GM21423 (cell line): ENCODE results near the gene EXOC3L2.
"Not testable (repeated sequence)": the region's sequence is repeated elsewhere in the genome, so short reads cannot be mapped to it uniquely, and the experiment has no call there.

Source experiments
- ATAC-seq: cut with Tn5 transposase; IDR thresholded peaks from one replicate; pipeline ENCODE4 v1.9.1; 2021; ENCODE audit warnings: mild to moderate bottlenecking, moderate library complexity; ENCODE audit not compliant: unreplicated experiment

EXOC3L2 gene

DNA sequence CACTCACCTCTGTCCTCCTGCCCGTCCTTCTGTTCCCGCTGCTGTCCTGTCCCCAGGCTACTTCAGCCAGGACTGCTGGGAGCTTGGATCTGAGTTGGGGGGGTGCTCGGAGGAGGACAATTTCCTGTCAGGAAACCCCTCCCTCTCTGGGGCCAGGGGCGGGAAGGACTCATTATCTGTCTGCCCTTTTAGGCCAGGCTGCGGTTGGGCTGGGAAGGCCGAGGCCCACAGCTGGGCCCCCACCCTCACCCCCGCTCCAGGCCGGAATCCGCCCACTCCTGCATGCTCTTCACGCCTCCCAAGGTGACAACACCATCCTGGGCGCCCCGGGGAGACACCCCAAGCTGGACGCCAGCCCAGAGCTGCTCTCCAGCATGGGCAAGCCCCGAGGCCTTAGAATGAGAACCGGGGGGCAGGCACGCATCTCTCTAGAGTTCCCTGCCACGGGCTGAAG lies at the start of gene EXOC3L2:
EXOC3L2 (minus strand) TSS at position 74 of the 454 bp plus-strand sequence. CDS start 6,362 bp downstream, outside the sequence.
- ATAC-seq, result no peak

DNA sequence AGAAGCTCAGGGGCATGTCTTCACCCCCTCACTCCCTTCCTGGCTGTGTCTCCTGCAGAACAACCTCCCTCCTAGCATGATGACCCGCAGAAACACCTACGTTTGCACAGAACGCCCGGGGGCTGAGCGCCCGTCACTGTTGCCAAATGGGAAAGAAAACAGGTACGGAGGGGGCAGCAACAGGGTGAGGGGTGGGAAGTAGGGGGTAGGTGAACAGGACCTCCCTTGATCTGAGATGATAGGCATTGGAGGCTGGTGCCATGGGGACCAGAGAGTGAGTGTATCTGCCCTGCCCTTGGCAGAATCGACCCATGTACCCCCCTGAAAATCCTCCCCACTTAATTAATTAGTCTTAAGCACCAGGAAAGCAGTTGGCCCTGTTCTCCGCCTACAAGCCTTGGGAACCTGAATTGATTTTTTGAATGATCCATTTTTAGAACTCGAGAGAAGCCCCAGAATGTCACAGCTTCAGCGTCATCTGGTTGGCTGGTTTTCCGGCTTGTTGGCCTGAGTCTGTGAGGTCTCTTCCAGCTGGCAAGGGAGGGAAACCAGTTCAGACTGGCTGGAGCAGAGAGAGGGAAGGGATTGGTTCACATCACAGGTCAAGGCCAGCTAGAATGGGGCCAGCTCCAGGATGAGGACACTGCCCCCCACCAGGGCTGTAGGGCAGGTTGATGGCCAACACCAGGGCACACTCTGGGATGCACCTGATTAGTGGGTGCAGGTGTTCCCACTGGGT lies 49.3 kb upstream of the EXOC3L2 start:
- no peak for ATAC-seq

DNA sequence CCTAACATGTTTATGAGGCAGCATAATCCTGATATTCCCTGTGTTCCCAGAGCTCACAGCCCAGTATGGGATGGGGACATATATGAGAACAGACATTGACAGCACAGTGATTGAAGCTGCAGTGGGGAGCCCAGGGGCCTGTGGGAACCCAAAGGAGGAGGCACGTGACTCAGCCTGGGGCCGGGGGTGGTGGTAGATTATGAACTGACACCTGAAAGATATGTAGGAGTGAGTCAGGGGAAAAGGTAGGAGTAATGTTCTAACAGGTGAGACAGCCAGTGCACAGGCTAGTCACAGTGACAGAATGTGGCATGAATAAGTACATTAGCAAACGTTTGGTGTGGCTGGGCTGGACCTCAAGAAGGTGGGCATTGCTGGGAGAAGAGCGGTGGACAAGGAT lies 48.5 kb upstream of the EXOC3L2 start:
- no peak for ATAC-seq

DNA sequence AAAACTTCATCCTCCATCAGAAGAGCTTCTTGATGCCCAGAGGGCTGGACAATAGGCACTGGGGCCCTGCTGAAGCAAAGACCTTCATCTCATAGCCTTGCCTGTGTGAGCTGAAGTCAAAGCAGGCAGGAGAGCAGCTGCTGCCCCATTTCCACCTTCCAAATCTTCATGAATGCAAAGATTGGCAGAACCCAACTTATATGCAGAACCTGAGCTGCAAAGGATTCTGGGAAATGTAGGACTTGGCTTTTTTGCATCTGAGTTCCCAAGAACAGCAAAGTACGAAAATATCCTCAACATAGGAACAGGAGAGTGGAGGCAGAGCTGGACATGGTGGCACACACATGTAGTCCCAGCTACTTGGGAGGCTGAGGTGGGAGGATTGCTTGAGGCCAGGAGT lies 46.6 kb upstream of the EXOC3L2 start:
- no peak for ATAC-seq

DNA sequence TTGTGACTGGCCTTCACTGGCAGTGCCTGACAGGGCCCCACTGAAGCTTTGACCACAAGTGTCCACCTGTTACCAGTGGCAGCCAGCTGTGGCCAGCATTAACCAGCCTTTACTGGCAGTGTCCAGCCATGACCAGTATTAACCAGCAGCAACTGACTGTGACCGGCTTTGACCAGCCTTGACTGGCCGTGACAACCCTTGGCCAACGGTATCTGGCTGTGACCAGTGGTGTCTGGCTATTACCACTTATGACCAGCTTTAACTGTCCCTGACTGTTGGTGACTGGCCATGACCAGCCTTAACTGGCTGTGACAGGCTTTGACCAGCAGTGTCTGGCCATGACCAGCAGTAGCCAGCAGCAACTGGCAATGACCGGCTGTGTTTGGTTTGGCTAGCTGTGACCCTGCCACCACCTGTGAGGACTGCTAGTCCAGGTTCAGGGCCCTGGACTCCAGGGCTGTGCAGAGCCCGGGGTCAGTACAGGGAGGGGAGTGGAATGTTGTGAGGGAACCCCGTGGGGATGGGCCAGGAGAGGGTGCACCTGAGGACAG lies 45.2 kb upstream of the EXOC3L2 start:
- no peak for ATAC-seq

DNA sequence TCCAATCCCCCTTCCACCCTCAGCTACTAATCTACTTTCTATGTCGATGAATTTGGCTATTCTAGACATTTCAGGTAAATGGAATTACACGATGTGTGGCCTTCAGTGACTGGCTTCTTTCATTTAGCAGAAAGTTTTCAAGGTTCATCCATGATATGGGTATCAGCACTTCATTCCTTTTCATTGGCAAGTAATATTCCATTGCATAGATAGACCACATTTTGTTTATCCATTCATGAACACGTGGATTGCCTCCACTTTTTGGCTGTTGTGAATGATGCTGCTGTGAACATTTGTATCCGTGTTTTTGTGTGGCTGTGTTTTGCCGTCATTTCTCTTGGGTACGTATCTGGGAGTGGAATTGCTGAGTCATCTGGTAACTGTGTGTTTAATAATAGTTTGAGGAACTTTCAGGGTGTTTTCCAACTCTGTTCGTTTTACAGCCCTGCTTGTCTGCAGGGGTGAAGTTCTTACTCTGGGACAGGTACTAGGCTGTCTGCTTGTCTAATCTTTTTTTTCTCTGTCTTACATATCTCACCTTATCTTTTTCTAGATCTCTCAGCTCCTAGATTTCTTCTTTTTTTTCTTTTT lies 38.3 kb upstream of the EXOC3L2 start:
- ATAC-seq, result no peak

DNA sequence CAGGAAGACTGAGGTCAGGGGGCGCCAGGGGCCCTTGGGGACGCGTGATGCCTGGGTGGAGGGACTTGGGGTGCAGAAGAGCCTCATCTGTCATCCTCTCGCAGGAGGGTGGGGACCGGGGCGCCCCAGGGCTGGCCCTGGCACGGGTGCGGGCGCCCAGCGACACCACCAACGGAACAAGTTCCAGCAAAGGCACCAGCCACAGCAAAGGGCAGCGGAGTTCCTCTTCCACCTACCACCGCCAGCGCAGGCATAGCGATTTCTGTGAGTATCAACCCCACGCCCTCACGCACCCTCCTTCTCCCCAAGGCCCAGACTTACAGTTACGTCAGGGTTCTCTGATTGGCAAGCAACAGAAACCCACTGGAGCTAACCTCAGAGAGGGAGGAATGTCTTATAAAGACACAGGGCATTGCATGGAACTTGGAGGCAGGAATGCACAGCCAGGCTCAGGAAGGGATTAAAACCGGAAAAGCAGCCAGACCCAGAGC lies 35.3 kb upstream of the EXOC3L2 start:
- no peak for ATAC-seq

DNA sequence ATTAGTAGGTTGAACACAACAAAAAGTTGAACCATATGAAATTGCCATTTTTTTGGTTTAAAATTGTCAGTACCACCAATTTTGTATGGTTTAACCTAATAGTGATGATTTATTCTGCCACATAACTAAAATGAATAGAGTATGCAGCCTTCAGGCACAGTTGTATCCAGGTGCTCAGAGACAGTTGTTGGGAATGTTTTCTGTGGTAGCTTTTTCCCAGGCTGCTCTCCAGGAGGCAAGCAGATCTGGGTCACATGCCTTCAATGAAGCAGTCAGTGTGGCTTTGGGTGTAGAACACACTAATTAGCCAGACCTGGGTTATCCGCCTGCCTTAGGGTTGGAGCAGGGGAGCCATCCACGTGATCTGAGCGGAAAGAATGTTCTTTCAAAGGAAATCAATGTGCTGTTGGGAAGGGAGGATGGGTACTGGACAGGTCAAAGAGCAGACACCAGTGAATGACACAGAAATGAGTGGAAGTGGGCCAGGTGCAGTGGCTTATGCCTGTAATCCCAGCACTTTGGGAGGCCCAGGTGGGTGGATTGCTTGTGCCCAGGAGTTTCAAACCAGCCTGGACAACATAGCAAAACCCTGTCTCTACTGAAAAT lies 34.5 kb upstream of the EXOC3L2 start:
- ATAC-seq, result no peak

DNA sequence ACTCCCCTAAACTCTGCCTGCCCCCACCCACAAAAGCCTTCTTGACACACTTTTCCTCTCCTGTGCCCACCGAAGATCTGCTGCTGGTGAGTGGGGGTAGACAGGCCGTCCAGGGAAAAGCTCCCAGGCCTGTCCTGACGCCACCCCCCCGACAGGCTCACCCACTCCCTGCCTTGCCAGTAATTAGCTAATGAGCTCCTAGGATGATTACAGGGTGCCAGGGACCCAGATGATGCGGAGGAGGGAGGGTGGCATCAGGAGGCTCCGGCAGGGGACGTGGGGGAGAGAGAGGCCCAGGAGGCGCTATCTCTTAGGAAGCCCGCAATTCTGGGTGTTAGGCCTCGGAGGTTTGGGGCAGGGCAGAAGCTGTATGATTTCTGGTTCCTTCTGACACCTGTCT lies 32.9 kb upstream of the EXOC3L2 start:
- no peak for ATAC-seq

DNA sequence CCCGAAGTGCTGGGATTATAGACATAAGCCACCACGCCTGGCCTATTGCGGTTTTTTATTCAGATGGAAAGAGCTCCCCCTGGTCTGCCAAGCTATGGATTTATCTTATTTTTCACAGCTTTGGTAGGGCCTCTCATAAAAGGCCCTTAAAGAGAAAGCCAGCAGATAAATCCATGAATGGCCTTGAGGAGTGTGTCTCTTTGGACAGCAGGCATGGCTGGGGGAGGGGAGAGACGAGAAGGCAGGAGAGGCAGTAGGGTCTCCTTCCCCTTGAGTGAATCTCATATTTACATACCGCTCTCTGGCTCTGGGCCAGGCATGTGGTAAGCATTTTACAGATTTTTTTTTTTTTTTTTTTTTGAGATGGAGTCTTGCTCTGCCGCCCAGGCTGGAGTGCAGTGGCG lies 31.1 kb upstream of the EXOC3L2 start:
- ATAC-seq, result no peak

DNA sequence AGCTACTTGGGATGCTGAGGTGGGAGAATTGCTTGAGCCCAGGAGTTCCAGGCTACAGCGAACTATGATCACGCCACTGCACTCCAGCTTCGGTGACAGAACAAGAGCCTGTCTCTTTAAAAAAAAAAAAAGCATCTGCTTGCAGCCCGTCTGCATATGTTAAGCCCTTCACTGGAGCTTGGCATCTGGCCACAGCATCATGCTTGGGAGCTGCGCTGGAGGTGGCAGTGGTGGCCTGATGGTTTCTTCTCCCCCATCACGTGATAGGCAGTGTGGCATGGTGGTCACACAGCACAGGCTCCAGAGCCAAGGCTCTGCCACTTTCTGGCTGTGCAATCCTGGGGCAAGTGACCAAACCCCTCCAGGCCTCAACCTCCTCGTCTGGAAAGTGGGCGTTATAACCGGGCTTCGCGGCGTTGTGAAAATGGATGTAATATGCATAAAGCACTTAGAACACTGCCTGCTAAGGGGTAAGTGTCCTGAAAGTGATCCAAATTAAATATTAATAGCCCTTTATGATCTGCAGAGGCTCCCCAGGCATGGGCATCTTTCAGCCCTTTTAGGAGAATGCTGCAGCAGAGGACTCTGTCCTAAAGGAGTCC lies 30.3 kb upstream of the EXOC3L2 start:
- ATAC-seq, result no peak

DNA sequence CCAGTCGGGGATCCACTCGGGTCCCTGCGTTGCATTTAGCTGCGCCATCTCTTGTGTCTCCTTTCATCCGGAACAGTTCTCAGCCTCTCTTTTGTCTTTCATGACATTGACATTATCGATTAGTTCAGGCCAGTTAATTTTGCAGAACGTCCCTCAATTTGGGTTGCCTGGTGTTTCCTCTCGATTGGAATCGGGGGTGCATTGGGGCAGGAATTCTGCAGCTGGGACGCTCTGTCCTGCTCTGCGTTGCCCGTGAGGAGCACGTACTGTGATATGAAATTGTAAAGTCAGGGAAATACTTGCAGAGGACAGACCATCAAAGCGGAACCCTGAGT lies 28.3 kb upstream of the EXOC3L2 start:
- ATAC-seq, result no peak

DNA sequence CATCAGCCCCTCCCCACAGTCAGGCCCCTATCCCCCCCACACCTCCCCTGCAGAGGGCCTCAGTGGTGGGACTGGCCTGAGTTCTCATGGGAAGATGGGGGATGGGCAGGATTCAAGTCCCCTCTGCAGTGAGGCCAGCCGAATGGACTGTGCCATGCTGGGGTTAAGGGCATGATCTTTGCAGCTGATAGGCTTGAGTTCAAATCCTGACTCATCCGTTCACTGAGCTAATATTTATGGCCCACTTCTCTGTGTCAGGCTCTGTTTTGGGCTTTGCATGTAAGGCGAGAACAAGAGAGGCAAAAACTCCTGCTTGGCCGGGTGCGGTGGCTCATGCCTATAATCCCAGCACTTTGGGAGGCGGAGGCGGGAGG lies 26.5 kb upstream of the EXOC3L2 start:
- ATAC-seq, result no peak

DNA sequence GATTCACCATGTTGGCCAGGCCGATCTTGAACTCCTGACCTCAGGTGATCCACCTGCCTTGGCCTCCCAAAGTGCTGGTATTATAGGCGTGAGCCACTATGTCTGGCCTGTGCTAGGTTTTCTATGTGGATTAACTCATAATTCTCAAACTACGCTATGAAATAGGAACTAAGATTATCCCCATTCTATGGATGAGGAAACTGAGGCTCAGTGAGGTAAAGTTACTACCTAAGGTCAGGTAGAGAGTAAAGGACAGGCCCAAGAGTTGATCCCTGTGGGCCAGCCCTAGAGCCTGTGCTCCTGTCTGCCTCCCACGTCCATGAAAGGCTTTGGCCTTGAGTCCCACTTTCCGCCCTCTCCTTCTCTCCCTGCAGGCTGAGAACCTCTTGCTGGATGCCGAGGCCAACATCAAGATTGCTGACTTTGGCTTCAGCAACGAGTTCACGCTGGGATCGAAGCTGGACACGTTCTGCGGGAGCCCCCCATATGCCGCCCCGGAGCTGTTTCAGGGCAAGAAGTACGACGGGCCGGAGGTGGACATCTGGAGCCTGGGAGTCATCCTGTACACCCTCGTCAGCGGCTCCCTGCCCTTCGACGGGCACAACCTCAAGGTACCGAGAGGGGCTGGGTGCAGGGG lies 26.0 kb upstream of the EXOC3L2 start:
- no peak for ATAC-seq

DNA sequence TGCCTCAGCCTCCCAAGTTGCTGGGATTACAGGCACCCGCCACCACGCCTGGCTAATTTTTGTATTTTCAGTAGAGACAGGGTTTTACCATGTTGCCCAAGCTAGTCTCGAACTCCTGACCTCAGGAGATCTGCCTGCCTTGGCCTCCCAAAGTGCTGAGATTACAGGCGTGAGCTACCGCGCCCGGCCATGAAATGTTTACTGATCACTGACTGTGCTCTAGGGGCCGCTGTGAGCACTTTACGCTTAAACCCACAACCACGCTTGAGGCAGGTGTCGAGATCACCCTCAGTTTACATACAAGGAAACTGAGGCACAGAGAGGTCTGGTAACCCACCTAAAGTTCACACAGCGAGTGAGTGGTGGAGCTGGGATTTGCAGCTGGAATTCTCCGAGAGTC lies 24.7 kb upstream of the EXOC3L2 start:
- ATAC-seq, result not testable (repeated sequence)

DNA sequence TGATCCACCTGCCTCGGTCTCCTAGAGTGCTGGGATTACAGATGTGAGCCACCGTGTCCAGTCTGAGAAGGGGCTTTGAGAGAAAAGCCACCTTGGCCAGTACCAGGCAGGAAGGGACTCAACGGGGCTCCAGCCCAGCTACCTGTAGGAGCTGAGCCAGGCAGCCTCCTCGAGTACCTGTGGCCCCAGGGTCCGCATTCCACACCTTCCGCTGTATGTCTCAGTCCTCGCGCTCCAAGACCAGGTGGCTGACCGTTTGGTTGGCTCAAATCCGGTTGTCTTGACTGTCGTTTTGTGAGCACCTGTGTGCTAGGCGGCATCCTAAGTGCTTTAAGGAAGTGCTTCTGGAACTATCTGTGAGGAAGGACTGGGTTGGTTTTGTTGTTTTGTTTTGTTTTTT lies 22.1 kb upstream of the EXOC3L2 start:
- ATAC-seq, result no peak

DNA sequence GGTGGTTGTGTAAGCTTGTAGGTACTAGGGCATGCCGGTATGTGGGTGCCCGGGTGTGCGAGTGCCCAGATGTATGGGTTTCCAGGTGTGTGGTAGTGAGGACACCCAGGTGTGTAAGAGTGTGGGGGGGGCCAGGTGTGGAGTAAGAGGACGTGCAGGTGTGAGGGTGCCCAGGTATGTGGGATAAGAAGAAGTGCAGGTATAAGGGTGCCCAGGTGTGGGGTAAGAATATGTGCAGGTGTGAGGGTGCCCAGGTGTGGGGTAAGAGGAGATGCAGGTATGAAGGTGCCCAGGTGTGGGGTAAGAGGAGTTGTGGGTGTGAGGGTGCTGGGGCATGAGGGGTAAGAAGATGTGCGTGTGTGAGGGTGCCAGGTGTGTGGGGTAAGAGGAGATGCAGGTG lies 20.2 kb upstream of the EXOC3L2 start:
- ATAC-seq, result no peak

DNA sequence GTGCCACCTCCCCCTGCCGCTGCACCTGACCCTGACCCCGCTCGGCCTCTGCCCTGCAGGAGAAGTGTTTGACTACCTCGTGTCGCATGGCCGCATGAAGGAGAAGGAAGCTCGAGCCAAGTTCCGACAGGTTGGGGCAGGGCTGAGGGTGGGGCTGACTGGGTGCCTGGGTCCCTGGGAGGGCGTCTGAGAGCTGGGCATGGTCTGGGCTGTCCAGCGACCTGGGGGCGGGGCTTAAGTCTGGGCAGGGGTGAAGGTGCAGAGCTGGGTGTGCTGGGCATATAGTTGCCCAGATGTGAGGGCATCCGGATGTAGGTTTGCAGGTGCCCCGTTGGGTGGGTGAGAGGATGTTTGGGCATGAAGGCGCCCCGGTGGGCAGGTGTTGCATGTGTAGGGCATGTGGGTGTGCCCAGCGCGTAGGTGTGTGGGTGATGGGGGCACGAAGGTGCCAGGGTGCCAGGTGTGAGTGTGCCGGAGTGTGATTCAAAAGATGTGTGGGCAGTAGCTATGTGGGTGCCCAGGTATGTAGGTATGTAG lies 19.6 kb upstream of the EXOC3L2 start:
- ATAC-seq, result no peak

DNA sequence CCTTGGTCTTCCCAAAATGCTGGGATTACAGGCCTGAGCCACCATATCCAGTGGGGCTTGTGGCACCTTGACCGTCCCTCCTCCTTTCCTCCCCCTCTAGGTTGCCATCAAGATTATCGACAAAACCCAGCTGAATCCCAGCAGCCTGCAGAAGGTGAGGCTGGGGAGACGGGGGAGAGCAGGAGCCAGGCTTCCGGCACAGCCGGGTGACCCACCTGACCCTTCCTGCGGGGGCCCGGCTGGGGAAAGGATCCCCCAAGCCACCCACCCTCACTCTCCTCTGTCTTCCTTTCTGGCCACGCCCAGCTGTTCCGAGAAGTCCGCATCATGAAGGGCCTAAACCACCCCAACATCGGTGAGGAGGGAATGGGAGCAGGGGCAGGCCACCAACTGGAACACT lies 17.8 kb upstream of the EXOC3L2 start:
- ATAC-seq, result no peak

DNA sequence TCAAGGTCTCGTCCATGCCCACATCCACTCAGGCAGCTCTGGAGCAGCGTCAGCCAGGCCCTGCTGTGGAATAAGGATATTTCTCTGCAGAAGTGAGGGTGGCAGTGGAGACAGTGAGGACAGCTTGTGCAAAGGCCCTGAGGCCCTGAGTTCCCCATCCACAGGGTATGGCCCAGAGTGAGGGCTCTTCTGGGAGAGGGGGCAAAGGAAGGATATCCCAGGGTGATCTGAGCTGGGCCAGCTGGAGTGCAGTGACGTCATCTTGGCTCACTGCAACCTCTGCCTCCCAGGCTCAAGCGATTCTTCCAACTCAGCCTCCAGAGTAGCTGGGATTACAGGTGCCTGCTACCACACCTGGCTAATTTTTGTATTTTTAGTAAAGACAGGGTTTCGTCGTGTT lies 17.4 kb upstream of the EXOC3L2 start:
- ATAC-seq, result no peak

DNA sequence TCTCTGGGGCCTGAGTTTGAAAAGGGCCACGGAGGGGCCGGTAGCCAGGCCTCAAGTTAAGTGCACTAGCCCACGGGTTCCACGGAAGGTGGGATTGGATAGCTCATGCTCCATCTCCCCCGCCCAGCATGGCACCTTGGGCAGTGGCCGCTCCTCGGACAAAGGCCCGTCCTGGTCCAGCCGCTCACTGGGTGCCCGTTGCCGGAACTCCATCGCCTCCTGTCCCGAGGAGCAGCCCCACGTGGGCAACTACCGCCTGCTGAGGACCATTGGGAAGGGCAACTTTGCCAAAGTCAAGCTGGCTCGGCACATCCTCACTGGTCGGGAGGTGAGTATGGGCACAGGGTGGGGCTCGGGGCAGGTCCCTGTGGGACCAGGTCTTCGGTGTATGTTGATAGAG lies 13.7 kb upstream of the EXOC3L2 start:
- no peak for ATAC-seq
